Activated gamma-delta T cell treated with Interleukin-2 at 50 U/mL for 16 hours (primary cell): Measurements from ENCODE around the gene SMAD3.

Experiments used
- DNase-seq: peaks from one replicate; pipeline ENCODE4 v3.0.0-alpha.2; 2020

The SMAD3 gene

GRCh38 chr15:67207555-67208207, 142.3 kb downstream of the SMAD3 start:
- no peak for DNase-seq

DNA sequence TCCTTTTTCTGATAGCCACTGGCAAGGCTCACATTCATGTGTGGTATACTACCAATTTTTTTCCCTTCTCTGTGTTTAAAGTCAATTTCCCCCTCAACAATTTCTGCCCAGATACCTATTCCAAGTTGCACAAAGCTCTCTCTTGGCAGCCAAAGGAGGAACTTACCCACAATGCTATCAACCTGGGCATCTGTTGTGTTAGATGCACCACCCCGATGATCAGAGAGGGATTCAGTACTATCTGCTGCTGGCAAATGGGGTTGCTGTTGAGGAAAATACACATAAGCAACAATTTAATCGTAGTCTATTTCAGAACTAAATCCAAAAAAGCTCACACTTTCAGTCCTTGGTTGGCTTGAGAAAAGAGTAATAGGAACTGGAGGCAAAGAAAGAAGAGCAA, 143.0 kb downstream of the SMAD3 start:
- DNase-seq, result no peak

GRCh38 chr15:67210555-67211168, 145.3 kb downstream of the SMAD3 start:
- DNase-seq, result no peak

- no peak for DNase-seq
Measured at GRCh38 chr15:67212684-67213367, 147.4 kb downstream of the SMAD3 start.

- no peak for DNase-seq
Measured at GRCh38 chr15:67215102-67215501, 149.7 kb downstream of the SMAD3 start.

DNA sequence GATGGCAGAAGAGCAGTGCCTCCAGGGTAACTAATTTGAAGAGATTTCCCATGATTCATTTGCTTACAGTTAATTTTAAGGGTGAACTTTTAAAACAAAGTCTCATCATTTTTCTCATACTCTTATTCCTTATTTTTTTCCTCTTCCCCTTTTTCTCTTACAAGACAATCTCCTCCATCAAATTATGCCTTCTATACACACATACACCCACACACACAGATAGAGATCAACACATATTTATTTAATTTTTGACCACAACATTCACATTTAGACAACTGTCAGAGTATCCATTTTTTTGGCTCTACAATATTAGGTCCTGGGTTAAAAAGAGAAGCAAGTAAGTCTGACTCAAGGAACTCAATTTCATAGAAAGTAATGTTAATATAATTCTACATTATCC, 151.5 kb downstream of the SMAD3 start:
- no peak for DNase-seq

DNA sequence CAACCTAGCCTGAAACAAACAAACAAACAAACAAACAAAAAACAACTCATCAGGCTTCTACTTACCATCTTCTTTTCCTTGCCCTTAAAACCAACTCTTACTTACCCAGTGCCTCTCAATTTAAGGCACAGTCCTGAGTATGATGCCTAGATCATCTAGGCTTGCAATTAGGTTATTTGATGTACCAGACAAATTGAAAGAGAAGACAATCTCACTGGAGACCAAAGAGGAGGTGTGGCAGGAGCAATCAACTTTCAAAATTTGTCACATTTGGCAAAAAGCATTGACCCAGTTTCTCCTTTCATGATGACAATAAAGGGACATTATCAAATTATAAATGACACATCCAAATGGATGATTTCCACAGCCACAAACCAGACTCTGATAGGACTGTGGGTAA, 153.0 kb downstream of the SMAD3 start:
- DNase-seq, result no peak

DNA sequence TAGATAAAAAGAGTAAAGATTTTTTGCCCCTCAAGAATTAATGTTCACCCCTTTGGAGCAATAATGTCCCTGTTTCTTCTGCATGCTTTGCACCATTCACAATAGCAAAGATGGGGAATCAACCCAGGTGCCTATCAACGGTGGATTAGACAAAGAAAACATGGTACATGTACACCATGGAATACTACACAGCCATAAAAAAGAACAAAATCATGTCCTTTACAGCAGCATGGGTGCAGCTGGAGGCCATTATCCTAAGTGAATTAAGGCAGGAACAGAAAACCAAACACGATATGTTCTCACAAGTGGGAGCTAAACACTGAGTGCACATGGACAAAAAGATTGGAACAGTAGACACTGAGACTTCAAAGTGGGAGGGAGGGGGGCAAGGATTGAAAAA, 153.9 kb downstream of the SMAD3 start:
- no peak for DNase-seq

DNA sequence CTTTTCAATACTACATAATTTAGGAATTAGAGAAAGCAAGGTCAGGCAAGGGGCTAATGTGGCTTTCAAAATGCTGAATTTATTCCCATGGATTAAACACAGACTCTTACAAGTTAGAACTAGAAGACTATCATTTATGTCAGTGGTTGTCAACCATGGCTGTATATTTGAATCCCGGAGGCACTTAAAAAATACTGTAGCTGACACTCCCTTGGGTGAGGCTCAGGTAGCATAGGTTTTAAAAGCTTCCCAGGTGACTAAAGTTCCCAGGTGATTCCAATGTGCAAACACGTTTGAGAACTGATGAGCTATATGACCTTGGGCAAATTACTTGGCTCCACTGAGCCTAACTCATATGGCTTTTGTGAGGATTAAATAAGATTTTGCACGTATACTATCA, 159.5 kb downstream of the SMAD3 start:
- no peak for DNase-seq

- DNase-seq, result no peak
Measured at GRCh38 chr15:67225336-67225735, 159.9 kb downstream of the SMAD3 start.

DNA sequence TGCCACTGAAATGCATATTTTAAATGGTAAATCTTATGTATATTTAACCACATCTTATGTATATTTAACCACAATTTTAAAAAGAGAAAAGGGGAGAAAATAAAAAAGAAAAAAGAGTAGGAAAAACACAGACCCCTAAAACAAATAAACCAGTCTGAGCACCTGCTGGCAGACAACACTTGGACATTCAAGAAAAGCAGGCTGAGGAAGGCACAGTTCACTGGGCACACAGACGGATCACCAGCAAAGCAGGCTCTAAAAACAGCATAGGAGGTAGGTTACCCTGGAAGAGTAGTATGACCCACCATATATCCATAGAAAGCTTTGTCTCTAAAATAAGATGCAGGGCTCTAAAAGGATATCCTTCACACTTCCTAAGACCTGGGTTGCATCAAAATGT, 162.0 kb downstream of the SMAD3 start:
- no peak for DNase-seq

DNA sequence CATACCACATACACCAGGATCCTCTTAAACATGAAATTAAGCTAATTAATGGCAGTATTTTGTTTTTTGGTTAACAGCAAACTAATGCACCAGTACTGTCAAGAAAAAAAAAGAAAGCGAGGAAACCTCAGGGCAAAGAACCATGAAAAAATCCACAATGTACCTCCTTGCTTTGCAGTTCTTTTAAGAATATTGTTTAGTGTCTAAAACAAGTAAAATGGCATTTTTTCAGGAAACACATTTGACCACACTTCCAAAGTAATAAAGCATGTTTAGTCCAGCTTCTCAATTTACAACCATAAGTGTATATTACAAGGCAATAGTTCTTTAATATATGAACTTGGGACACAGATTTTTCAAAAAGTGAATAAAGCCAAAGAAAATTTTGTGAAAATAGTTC, 162.4 kb downstream of the SMAD3 start:
- DNase-seq, result no peak

DNA sequence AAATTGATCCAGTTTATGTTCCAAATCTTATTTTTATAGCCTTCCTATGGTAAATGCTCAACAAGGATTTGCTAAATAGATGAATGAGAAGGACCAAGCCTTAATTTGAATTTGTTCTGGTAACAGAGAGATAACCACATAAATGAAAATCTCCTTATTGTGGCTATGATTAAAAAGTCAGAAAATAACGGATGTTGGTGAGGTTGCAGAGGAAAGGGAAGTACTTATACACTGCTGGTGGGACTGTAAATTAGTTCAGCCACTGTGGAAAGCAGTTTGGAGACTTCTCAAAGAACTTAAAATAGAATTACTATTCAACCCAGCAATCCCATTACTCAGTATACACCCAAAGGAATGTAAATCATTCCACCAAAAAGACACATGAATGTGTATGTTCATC, 162.9 kb downstream of the SMAD3 start:
- no peak for DNase-seq

DNA sequence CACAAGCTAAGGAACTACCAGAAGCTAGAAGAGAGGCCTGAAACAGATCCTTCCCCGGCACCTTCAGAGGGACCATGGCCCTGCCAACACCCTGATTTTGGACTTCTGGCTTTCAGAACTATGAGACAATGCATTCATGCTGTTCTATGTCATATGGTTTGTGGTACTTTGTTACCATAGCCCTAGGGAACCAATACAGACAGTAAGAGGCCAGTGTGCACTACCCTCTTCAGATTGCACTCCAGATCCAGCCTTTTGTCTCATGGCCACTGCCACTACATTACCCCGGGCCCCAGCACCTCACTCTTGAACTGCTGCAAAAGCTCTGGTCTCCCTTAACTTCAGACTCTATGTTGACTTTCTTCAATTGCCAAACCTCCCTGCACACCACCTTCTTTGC, 165.1 kb downstream of the SMAD3 start:
- no peak for DNase-seq

DNA sequence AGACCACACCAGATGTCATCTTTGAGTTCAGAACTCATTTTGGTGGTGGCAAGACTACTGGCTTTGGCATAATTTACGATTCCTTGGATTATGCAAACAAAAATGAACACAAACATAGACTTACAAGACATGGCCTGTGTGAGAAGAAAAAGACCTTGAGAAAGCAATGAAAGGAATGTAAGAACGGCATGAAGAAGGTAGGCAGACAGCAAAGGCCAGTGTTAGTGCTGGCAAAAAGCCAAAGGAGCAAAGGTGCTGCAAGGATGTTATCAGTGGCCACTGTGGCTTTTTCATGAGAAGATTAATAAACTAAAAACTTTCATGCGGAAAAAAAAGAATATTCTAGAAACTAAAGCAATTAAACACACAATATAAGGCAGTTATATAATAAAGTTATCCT, 167.2 kb downstream of the SMAD3 start:
- DNase-seq, result no peak

- DNase-seq, result peak; percentile 23
Measured at GRCh38 chr15:67240235-67241131, 175.1 kb downstream of the SMAD3 start.

DNA sequence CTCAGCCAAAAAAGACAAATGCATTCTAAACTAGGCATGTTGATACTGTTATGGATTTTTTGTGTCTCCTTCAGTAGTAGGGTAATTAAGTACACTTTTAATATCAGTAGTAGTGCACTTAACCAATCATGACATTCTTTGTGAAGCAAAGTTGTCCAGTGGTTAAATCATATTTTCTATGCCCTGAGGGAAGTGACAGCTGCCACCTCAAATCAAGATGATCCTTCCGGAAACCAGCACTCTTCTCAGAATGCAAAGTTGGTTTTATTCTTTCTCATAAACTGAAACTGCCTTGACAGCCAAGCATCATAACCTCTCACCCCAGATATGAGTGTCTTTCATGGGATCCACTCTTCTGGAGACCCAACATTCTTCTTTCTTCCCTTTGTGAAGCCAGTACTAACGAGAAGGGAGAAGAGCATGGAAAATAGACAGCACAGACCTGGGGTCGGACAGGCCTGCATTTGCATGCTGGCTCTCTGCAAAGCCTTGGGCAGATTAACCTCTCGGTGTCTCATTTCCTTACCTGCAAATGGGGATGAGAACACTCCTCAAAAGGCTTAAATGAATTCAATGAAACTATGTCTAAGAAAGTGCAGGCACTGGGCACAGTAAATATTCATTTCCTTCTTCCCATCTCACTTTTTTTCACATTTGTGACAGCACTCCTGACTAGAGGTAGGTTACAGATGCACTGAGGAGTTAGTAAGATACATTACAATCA, 175.9 kb downstream of the SMAD3 start:
- no peak for DNase-seq

GRCh38 chr15:67242708-67243111, 177.3 kb downstream of the SMAD3 start:
- DNase-seq, result no peak
